Measurements from ENCODE around the gene TRAF4.

DNA sequence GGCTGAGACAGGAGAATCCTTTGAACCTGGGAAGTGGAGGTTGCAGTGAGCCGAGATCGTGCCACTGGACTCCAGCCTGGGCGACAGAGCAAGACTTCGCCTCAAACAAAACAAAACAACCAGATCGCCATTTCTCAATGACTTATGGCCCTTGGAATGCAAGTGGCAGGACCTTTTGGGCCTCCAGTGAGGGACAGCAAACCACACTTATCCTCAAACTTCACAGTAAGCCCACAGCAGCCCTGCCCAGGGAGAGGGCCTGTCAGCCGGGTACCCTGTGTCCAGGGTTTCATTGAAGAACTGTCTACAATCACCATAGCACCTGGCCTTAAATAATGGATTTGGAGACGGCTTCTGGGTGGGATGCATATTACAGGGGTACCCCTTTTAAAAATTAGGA, 11.7 kb downstream of the TRAF4 start:
- TF ChIP-seq, protein P1, sequence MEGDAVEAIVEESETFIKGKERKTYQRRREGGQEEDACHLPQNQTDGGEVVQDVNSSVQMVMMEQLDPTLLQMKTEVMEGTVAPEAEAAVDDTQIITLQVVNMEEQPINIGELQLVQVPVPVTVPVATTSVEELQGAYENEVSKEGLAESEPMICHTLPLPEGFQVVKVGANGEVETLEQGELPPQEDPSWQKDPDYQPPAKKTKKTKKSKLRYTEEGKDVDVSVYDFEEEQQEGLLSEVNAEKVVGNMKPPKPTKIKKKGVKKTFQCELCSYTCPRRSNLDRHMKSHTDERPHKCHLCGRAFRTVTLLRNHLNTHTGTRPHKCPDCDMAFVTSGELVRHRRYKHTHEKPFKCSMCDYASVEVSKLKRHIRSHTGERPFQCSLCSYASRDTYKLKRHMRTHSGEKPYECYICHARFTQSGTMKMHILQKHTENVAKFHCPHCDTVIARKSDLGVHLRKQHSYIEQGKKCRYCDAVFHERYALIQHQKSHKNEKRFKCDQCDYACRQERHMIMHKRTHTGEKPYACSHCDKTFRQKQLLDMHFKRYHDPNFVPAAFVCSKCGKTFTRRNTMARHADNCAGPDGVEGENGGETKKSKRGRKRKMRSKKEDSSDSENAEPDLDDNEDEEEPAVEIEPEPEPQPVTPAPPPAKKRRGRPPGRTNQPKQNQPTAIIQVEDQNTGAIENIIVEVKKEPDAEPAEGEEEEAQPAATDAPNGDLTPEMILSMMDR (IDR thresholded peaks at IDR 0.05; ENCODE audit: poor library complexity, severe bottlenecking), result no peak
- TF ChIP-seq TAF1 (IDR thresholded peaks at IDR 0.05; ENCODE audit: low read depth) (no peak), EP300 (conservative IDR thresholded peaks at IDR 0.05; ENCODE audit: poor library complexity, severe bottlenecking) (no peak), MXI1 (conservative IDR thresholded peaks at IDR 0.05; ENCODE audit: poor library complexity, severe bottlenecking) (no peak), RAD21 (conservative IDR thresholded peaks at IDR 0.05) (no peak)
- TF ChIP-seq, protein P2, sequence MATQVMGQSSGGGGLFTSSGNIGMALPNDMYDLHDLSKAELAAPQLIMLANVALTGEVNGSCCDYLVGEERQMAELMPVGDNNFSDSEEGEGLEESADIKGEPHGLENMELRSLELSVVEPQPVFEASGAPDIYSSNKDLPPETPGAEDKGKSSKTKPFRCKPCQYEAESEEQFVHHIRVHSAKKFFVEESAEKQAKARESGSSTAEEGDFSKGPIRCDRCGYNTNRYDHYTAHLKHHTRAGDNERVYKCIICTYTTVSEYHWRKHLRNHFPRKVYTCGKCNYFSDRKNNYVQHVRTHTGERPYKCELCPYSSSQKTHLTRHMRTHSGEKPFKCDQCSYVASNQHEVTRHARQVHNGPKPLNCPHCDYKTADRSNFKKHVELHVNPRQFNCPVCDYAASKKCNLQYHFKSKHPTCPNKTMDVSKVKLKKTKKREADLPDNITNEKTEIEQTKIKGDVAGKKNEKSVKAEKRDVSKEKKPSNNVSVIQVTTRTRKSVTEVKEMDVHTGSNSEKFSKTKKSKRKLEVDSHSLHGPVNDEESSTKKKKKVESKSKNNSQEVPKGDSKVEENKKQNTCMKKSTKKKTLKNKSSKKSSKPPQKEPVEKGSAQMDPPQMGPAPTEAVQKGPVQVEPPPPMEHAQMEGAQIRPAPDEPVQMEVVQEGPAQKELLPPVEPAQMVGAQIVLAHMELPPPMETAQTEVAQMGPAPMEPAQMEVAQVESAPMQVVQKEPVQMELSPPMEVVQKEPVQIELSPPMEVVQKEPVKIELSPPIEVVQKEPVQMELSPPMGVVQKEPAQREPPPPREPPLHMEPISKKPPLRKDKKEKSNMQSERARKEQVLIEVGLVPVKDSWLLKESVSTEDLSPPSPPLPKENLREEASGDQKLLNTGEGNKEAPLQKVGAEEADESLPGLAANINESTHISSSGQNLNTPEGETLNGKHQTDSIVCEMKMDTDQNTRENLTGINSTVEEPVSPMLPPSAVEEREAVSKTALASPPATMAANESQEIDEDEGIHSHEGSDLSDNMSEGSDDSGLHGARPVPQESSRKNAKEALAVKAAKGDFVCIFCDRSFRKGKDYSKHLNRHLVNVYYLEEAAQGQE (IDR thresholded peaks at IDR 0.05; ENCODE audit: borderline replicate concordance), result no peak

All from neural cell (in vitro differentiated cells).